ENCODE results near the gene LPIN3. TPM values are rescaled to one million over a fixed set of nuclear protein-coding genes. Genes with fewer than 3 reads are reported as not detected.

The LPIN3 gene
- total RNA-seq, 1 donor from 2014 or later, result 20.1 TPM

GRCh38 chr20:41336711-41337492 lies 3.7 kb upstream of the LPIN3 start:
- Mint-ChIP-seq H3K4me1 (ENCODE audit: unreplicated experiment) (peaks cover 25% of the 10 kb centered on the region), H3K4me3 (ENCODE audit: unreplicated experiment) (no peak overlapping the region), H3K27me3 (ENCODE audit: unreplicated experiment) (peaks cover 5% of the 10 kb centered on the region), H3K9me3 (ENCODE audit: unreplicated experiment) (no peaks in the 10 kb centered on the region), H3K27ac (ENCODE audit: unreplicated experiment) (no peak overlapping the region), H3K36me3 (ENCODE audit: low read depth, unreplicated experiment) (no peaks in the 10 kb centered on the region)
- DNase-seq (ENCODE audit: low spot score), result no peak
- TF ChIP-seq, protein P1, sequence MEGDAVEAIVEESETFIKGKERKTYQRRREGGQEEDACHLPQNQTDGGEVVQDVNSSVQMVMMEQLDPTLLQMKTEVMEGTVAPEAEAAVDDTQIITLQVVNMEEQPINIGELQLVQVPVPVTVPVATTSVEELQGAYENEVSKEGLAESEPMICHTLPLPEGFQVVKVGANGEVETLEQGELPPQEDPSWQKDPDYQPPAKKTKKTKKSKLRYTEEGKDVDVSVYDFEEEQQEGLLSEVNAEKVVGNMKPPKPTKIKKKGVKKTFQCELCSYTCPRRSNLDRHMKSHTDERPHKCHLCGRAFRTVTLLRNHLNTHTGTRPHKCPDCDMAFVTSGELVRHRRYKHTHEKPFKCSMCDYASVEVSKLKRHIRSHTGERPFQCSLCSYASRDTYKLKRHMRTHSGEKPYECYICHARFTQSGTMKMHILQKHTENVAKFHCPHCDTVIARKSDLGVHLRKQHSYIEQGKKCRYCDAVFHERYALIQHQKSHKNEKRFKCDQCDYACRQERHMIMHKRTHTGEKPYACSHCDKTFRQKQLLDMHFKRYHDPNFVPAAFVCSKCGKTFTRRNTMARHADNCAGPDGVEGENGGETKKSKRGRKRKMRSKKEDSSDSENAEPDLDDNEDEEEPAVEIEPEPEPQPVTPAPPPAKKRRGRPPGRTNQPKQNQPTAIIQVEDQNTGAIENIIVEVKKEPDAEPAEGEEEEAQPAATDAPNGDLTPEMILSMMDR (IDR thresholded peaks at IDR 0.05; ENCODE audit: unreplicated experiment), result no peak

- H3K27ac Mint-ChIP-seq (ENCODE audit: unreplicated experiment), result peak overlapping the region; percentile 70
- no peaks in the 10 kb centered on the region for H3K36me3 Mint-ChIP-seq (ENCODE audit: low read depth, unreplicated experiment)
- no peaks in the 10 kb centered on the region for H3K9me3 Mint-ChIP-seq (ENCODE audit: unreplicated experiment)
- H3K4me3 Mint-ChIP-seq (ENCODE audit: unreplicated experiment), result peak overlapping the region; percentile 90
- TF ChIP-seq, protein P1 (IDR thresholded peaks at IDR 0.05; ENCODE audit: unreplicated experiment), result peak; percentile 98
- DNase-seq (ENCODE audit: low spot score), result peak; percentile 90
- peaks cover 18% of the 10 kb centered on the region for H3K4me1 Mint-ChIP-seq (ENCODE audit: unreplicated experiment)
- H3K27me3 Mint-ChIP-seq (ENCODE audit: unreplicated experiment), result peaks cover 7% of the 10 kb centered on the region
Measured at GRCh38 chr20:41339957-41340326, 679 bp upstream of the LPIN3 start.

- no peak for DNase-seq (ENCODE audit: low spot score)
- TF ChIP-seq, protein P1 (IDR thresholded peaks at IDR 0.05; ENCODE audit: unreplicated experiment), result no peak
- peaks cover 4% of the 10 kb centered on the region for H3K36me3 Mint-ChIP-seq (ENCODE audit: low read depth, unreplicated experiment)
- H3K27ac Mint-ChIP-seq (ENCODE audit: unreplicated experiment), result no peak overlapping the region
- H3K27me3 Mint-ChIP-seq (ENCODE audit: unreplicated experiment), result peaks cover 8% of the 10 kb centered on the region
- H3K4me3 Mint-ChIP-seq (ENCODE audit: unreplicated experiment), result no peak overlapping the region
- H3K4me1 Mint-ChIP-seq (ENCODE audit: unreplicated experiment), result peaks cover 10% of the 10 kb centered on the region
- H3K9me3 Mint-ChIP-seq (ENCODE audit: unreplicated experiment), result no peaks in the 10 kb centered on the region
Measured at GRCh38 chr20:41342474-41343464, 2.1 kb downstream of the LPIN3 start.

DNA sequence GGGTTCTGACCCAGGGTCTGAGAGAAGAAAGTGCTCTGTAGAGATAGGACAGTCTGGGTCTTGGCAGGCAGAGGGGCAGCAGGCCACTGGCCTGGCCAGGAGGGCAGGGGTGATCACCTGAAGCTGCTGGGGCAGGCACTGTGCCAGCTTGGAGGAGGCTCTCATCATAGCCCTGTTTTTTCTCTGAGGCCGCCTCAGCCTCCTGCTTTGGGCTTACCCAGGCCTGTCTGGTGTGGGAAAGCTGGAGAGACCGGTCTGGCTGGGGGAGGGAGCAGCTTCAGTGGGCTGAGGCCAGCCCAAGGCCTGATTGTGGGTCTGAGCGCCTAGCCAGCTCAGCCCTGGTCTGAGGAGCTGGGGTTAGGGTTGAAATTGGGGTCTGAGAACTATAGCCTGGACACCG lies 3.9 kb downstream of the LPIN3 start:
- H3K27ac Mint-ChIP-seq (ENCODE audit: unreplicated experiment), result no peak overlapping the region
- no peak overlapping the region for H3K4me3 Mint-ChIP-seq (ENCODE audit: unreplicated experiment)
- H3K36me3 Mint-ChIP-seq (ENCODE audit: low read depth, unreplicated experiment), result peaks cover 8% of the 10 kb centered on the region
- no peak for DNase-seq (ENCODE audit: low spot score)
- H3K9me3 Mint-ChIP-seq (ENCODE audit: unreplicated experiment), result no peaks in the 10 kb centered on the region
- TF ChIP-seq, protein P1 (IDR thresholded peaks at IDR 0.05; ENCODE audit: unreplicated experiment), result no peak
- peaks cover 9% of the 10 kb centered on the region for H3K4me1 Mint-ChIP-seq (ENCODE audit: unreplicated experiment)
- H3K27me3 Mint-ChIP-seq (ENCODE audit: unreplicated experiment), result peaks cover 5% of the 10 kb centered on the region

Data from endothelial cell (in vitro differentiated cells).